ENCODE measurements around the gene ASB6. TPM values are rescaled to one million over a fixed set of nuclear protein-coding genes. Genes with fewer than 3 reads are reported as not detected.

Gene ASB6
- total RNA-seq, 1 experiment from 2014 or later, result 19.1 TPM

GRCh38 chr9:129614932-129615331, 27.0 kb downstream of the ASB6 start:
- Histone ChIP-seq H4K20me1 (ENCODE audit: low read length) (no peaks in the 10 kb centered on the region), H3K36me3 (ENCODE audit: low read depth, low read length) (no peaks in the 10 kb centered on the region), H3K9ac (ENCODE audit: low read length) (no peak overlapping the region), H3K4me3 (ENCODE audit: low read length) (no peak overlapping the region), H3K27ac (ENCODE audit: low read length) (no peak overlapping the region), H3F3A (ENCODE audit: low read length, unreplicated experiment) (no peaks in the 10 kb centered on the region), H3K9me3 (ENCODE audit: low read length) (no peaks in the 10 kb centered on the region), H3K4me2 (ENCODE audit: low read length) (no peak overlapping the region), H3K9me2 (replicated peaks; ENCODE audit: low read length) (no peaks in the 10 kb centered on the region), H3K79me2 (ENCODE audit: low read length) (no peaks in the 10 kb centered on the region), H3K27me3 (ENCODE audit: low read length) (no peaks in the 10 kb centered on the region), H3K4me1 (ENCODE audit: insufficient read depth, low read length) (peaks cover 4% of the 10 kb centered on the region; the same call in 1 of the 2 replicates), H2AFZ (ENCODE audit: low read length) (no peak overlapping the region)
- ChIA-PET CTCF (interaction anchor here (0.7 kb wide), 1 partner anchor 181 kb away, joined by 5 read pairs; no protein-coding TSS in a partner anchor), POLR2A (ENCODE audit: unreplicated experiment) (no interaction called here)
- no peak for ATAC-seq
- BruUV-seq (replicated peaks), result no TSS peak
- intact Hi-C loops (cut with micrococcal nuclease), result loop anchor here (5.0 kb wide), 4 partner anchors 118 to 478 kb away; partner anchors contain the start of gene IER5L
- DNase-seq, result no peak
- TF ChIP-seq CTCF (conservative IDR thresholded peaks at IDR 0.05; ENCODE audit: low read depth, low read length), result no peak

- ChIA-PET CTCF (interaction anchor here (1.0 kb wide), 1 partner anchor 11 kb away, joined by 3 read pairs; no protein-coding TSS in a partner anchor), POLR2A (ENCODE audit: unreplicated experiment) (no interaction called here)
- H3K9me3 ChIP-seq (ENCODE audit: low read length), result no peaks in the 10 kb centered on the region
- H3K4me2 ChIP-seq (ENCODE audit: low read length), result no peak overlapping the region
- no peak overlapping the region for H3K4me3 ChIP-seq (ENCODE audit: low read length)
- peaks cover 8% of the 10 kb centered on the region; the same call in 1 of the 2 replicates for H3K4me1 ChIP-seq (ENCODE audit: insufficient read depth, low read length)
- DNase-seq, result no peak
- no peak overlapping the region for H3K27ac ChIP-seq (ENCODE audit: low read length)
- no TSS peak for BruUV-seq (replicated peaks)
- ATAC-seq, result no peak
- no peaks in the 10 kb centered on the region for H4K20me1 ChIP-seq (ENCODE audit: low read length)
- no peaks in the 10 kb centered on the region for H3K9me2 ChIP-seq (replicated peaks; ENCODE audit: low read length)
- H3K79me2 ChIP-seq (ENCODE audit: low read length), result no peaks in the 10 kb centered on the region
- no peak overlapping the region for H3K9ac ChIP-seq (ENCODE audit: low read length)
- H3F3A ChIP-seq (ENCODE audit: low read length, unreplicated experiment), result no peaks in the 10 kb centered on the region
- intact Hi-C loops (cut with micrococcal nuclease), result loop anchor here (5.0 kb wide), 4 partner anchors 116 to 476 kb away; partner anchors contain the start of gene IER5L
- H2AFZ ChIP-seq (ENCODE audit: low read length), result no peak overlapping the region
- H3K27me3 ChIP-seq (ENCODE audit: low read length), result no peaks in the 10 kb centered on the region
- no peak for TF ChIP-seq EZH2 (IDR thresholded peaks at IDR 0.05; ENCODE audit: low read length, unreplicated experiment)
- no peak for TF ChIP-seq CTCF (conservative IDR thresholded peaks at IDR 0.05; ENCODE audit: low read depth, low read length)
- TF ChIP-seq EZH2phosphoT487 (IDR thresholded peaks at IDR 0.05; ENCODE audit: borderline replicate concordance, low read length), result no peak
- H3K36me3 ChIP-seq (ENCODE audit: low read depth, low read length), result no peaks in the 10 kb centered on the region
Observed at GRCh38 chr9:129613520-129614175, 28.3 kb downstream of the ASB6 start.

- no peak for TF ChIP-seq EZH2 (IDR thresholded peaks at IDR 0.05; ENCODE audit: low read length, unreplicated experiment)
- TF ChIP-seq EZH2phosphoT487 (IDR thresholded peaks at IDR 0.05; ENCODE audit: borderline replicate concordance, low read length), result no peak
- TF ChIP-seq CTCF (conservative IDR thresholded peaks at IDR 0.05; ENCODE audit: low read depth, low read length), result no peak
- Histone ChIP-seq H3K36me3 (ENCODE audit: low read depth, low read length) (no peaks in the 10 kb centered on the region), H3K4me1 (ENCODE audit: insufficient read depth, low read length) (peaks cover 8% of the 10 kb centered on the region; the same call in 1 of the 2 replicates), H3F3A (ENCODE audit: low read length, unreplicated experiment) (no peaks in the 10 kb centered on the region), H3K4me2 (ENCODE audit: low read length) (no peak overlapping the region), H3K27me3 (ENCODE audit: low read length) (no peaks in the 10 kb centered on the region), H3K79me2 (ENCODE audit: low read length) (no peaks in the 10 kb centered on the region), H4K20me1 (ENCODE audit: low read length) (no peaks in the 10 kb centered on the region), H3K27ac (ENCODE audit: low read length) (no peak overlapping the region), H3K9me3 (ENCODE audit: low read length) (no peaks in the 10 kb centered on the region), H3K9ac (ENCODE audit: low read length) (no peak overlapping the region), H2AFZ (ENCODE audit: low read length) (no peak overlapping the region), H3K4me3 (ENCODE audit: low read length) (no peak overlapping the region), H3K9me2 (replicated peaks; ENCODE audit: low read length) (no peaks in the 10 kb centered on the region)
- no peak for ATAC-seq
- intact Hi-C loops (cut with micrococcal nuclease), result loop anchor here (5.0 kb wide), 4 partner anchors 116 to 476 kb away; partner anchors contain the start of gene IER5L
- ChIA-PET CTCF (no interaction called here), POLR2A (ENCODE audit: unreplicated experiment) (no interaction called here)
- no peak for DNase-seq
- no TSS peak for BruUV-seq (replicated peaks)
Observed at GRCh38 chr9:129612815-129613519, 29.0 kb downstream of the ASB6 start.
